HFF-Myc (cell line): Measurements from ENCODE around the gene TMEM240.
"Not testable (repeated sequence)": the region's sequence is repeated elsewhere in the genome, so short reads cannot be mapped to it uniquely, and the experiment has no call there.

Experiments used
- DNase-seq: peaks from one replicate; pipeline ENCODE4 v3.0.0-alpha.2; 2011; ENCODE audit warnings: low read depth; ENCODE audit errors: extremely low read depth
- H3K4me3 ChIP-seq: replicated peaks from 2 replicates; pipeline ENCODE4 v1.5.1; 2011; ENCODE audit warnings: low read depth, mild to moderate bottlenecking, control low read depth, low read length
- CTCF ChIP-seq: IDR thresholded peaks from 2 replicates; pipeline ENCODE4 v1.5.1; 2012; ENCODE audit warnings: mild to moderate bottlenecking, low read depth, low read length, control low read depth; ENCODE audit errors: missing control alignments

TMEM240 gene

GRCh38 chr1:1507305-1507704 lies 33.1 kb downstream of the TMEM240 start:
- no peak for TF ChIP-seq CTCF
- no peak overlapping the region for H3K4me3 ChIP-seq
- no peak for DNase-seq

GRCh38 chr1:1505801-1506200 lies 34.6 kb downstream of the TMEM240 start:
- DNase-seq, H3K4me3 ChIP-seq: not testable (repeated sequence)

GRCh38 chr1:1505366-1505798 lies 35.0 kb downstream of the TMEM240 start:
- not testable (repeated sequence) for H3K4me3 ChIP-seq, DNase-seq
- TF ChIP-seq CTCF, result peak; percentile 12

GRCh38 chr1:1504777-1505365 lies 35.6 kb downstream of the TMEM240 start:
- not testable (repeated sequence) for DNase-seq, H3K4me3 ChIP-seq
- peak; percentile 47 for TF ChIP-seq CTCF

- not testable (repeated sequence) for H3K4me3 ChIP-seq, DNase-seq
These were observed 44.9 kb downstream of the TMEM240 start for GRCh38 chr1:1495461-1495975.

- DNase-seq, H3K4me3 ChIP-seq: not testable (repeated sequence)
These were observed 46.1 kb downstream of the TMEM240 start for GRCh38 chr1:1494311-1494710.

- TF ChIP-seq CTCF, result no peak
- no peak for DNase-seq
- no peak overlapping the region for H3K4me3 ChIP-seq
These were observed 48.8 kb downstream of the TMEM240 start for GRCh38 chr1:1491601-1492000.

- TF ChIP-seq CTCF, result no peak
- no peak for DNase-seq
These were observed 49.7 kb downstream of the TMEM240 start for GRCh38 chr1:1490633-1491230.

More at GRCh38 chr1:1490633-1491230, 49.7 kb downstream of the TMEM240 start:
- H3K4me3 ChIP-seq, result no peak overlapping the region
